GM23338 (cell line): ENCODE measurements around the gene COPB1. TPM values are rescaled to one million over a fixed set of nuclear protein-coding genes. Genes with fewer than 3 reads are reported as not detected.

Source experiments
- ATAC-seq: fragments of 200-7000 bp; cut with Tn5 transposase; 3 replicates; pipeline ENCODE4 v1.9.1; 2020
- DNase-seq: peaks from one replicate; pipeline ENCODE4 v3.0.0-alpha.2; 2015; ENCODE audit warnings: low spot score
- H2AFZ ChIP-seq: fragments of 200-600 bp; sonication (generic); 2 replicates; pipeline ENCODE4 v1.8.0; 2016; ENCODE audit warnings: antibody characterized with exemption, mild to moderate bottlenecking, moderate library complexity
- H3F3A ChIP-seq: fragments of 200-600 bp; sonication (generic); replicated peaks from 2 replicates; pipeline ENCODE4 v1.8.0; 2017; ENCODE audit warnings: antibody characterized with exemption, mixed run types, low read depth
- H3K27ac ChIP-seq: fragments of 200-600 bp; sonication (generic); 2 replicates; pipeline ENCODE4 v1.6.1; 2016; ENCODE audit warnings: low read depth
- H3K27me3 ChIP-seq: fragments of 200-600 bp; sonication (generic); 2 replicates; pipeline ENCODE4 v1.8.0; 2016; ENCODE audit warnings: mild to moderate bottlenecking, mixed run types, moderate library complexity; ENCODE audit not compliant: insufficient read depth
- H3K36me3 ChIP-seq: fragments of 200-600 bp; sonication (generic); 2 replicates; pipeline ENCODE4 v1.8.0; 2016; ENCODE audit warnings: mild to moderate bottlenecking; ENCODE audit not compliant: insufficient read depth
- H3K4me1 ChIP-seq: fragments of 200-600 bp; sonication (generic); 2 replicates; pipeline ENCODE4 v1.8.0; 2016; ENCODE audit warnings: mild to moderate bottlenecking, moderate library complexity; ENCODE audit not compliant: insufficient read depth
- H3K4me2 ChIP-seq: fragments of 200-600 bp; sonication (generic); 2 replicates; pipeline ENCODE4 v1.7.1; 2017; ENCODE audit warnings: mixed run types
- H3K4me3 ChIP-seq: fragments of 200-600 bp; sonication (generic); 2 replicates; pipeline ENCODE4 v1.6.1; 2016; ENCODE audit warnings: mixed run types
- H3K79me2 ChIP-seq: fragments of 200-600 bp; sonication (generic); replicated peaks from 2 replicates; pipeline ENCODE4 v1.8.0; 2017; ENCODE audit warnings: mild to moderate bottlenecking; ENCODE audit not compliant: insufficient read depth
- H3K9me2 ChIP-seq: fragments of 200-600 bp; sonication (generic); 2 replicates; pipeline ENCODE4 v1.8.0; 2017; ENCODE audit not compliant: insufficient read depth
- H4K20me1 ChIP-seq: fragments of 200-600 bp; sonication (generic); replicated peaks from 2 replicates; pipeline ENCODE4 v1.8.0; 2017; ENCODE audit warnings: mild to moderate bottlenecking; ENCODE audit not compliant: insufficient read depth
- H3K27ac Mint-ChIP-seq: 2 replicates; pipeline ENCODE4 v1.8.0; 2020; ENCODE audit warnings: inconsistent platforms, mild to moderate bottlenecking, moderate library complexity, mixed read lengths
- H3K27me3 Mint-ChIP-seq: 3 replicates; pipeline ENCODE4 v1.8.0; 2022; ENCODE audit warnings: low read depth, mild to moderate bottlenecking, moderate library complexity, mixed read lengths, inconsistent platforms; ENCODE audit not compliant: insufficient read depth, poor library complexity
- H3K36me3 Mint-ChIP-seq: 3 replicates; pipeline ENCODE4 v1.8.0; 2021; ENCODE audit warnings: low read depth, mild to moderate bottlenecking, inconsistent platforms, moderate library complexity, mixed read lengths
- H3K4me1 Mint-ChIP-seq: 3 replicates; pipeline ENCODE4 v1.8.0; 2020; ENCODE audit warnings: mild to moderate bottlenecking, inconsistent platforms, mixed read lengths
- H3K4me3 Mint-ChIP-seq: 3 replicates; pipeline ENCODE4 v1.8.0; 2021; ENCODE audit warnings: moderate library complexity, mild to moderate bottlenecking, inconsistent platforms, mixed read lengths
- H3K9me3 Mint-ChIP-seq: 3 replicates; pipeline ENCODE4 v1.8.0; 2020; ENCODE audit warnings: moderate library complexity, mild to moderate bottlenecking, inconsistent platforms, mixed read lengths
- CREB1 ChIP-seq: fragments of 250-450 bp; sonication (Bioruptor Pico); IDR thresholded peaks from 2 replicates; pipeline ENCODE4 v1.5.0; 2020; ENCODE audit warnings: low read depth, mild to moderate bottlenecking, moderate library complexity
- CTCF ChIP-seq, 2 experiments: fragments of 200-600 bp in 1 of 2; sonication (generic) in 1 of 2; conservative IDR thresholded peaks; 2 replicates each; pipeline versions ENCODE4 v1.5.1 to v1.6.1; 2016 to 2017; ENCODE audit warnings: antibody characterized with exemption in 2 of 2, low read depth in 2 of 2, mild to moderate bottlenecking in 2 of 2, moderate library complexity in 1 of 2
- ETS1 ChIP-seq: IDR thresholded peaks from 2 replicates; pipeline ENCODE4 v1.6.1; 2016; ENCODE audit warnings: antibody characterized with exemption
- EZH2 ChIP-seq: fragments of 200-600 bp; sonication (generic); IDR thresholded peaks from one replicate; pipeline ENCODE4 v1.8.0; 2017; ENCODE audit warnings: antibody characterized with exemption, mild to moderate bottlenecking, low read depth; ENCODE audit not compliant: unreplicated experiment
- EZH2phosphoT487 ChIP-seq: fragments of 200-600 bp; sonication (generic); IDR thresholded peaks from one replicate; pipeline ENCODE4 v1.8.1; 2018; ENCODE audit warnings: antibody characterized with exemption; ENCODE audit not compliant: unreplicated experiment
- JUNB ChIP-seq: IDR thresholded peaks from one replicate; pipeline ENCODE4 v1.6.1; 2016; ENCODE audit warnings: antibody characterized with exemption; ENCODE audit not compliant: unreplicated experiment
- NANOG ChIP-seq: IDR thresholded peaks from 2 replicates; pipeline ENCODE4 v1.6.1; 2016; ENCODE audit warnings: antibody characterized with exemption, borderline replicate concordance
- POLR2AphosphoS5 ChIP-seq: IDR thresholded peaks from 2 replicates; pipeline ENCODE4 v1.6.1; 2016; ENCODE audit warnings: antibody characterized with exemption, low read depth
- REST ChIP-seq: IDR thresholded peaks from one replicate; pipeline ENCODE4 v1.6.1; 2018; ENCODE audit warnings: antibody characterized with exemption; ENCODE audit not compliant: unreplicated experiment
- STAT1 ChIP-seq: IDR thresholded peaks from one replicate; pipeline ENCODE4 v1.6.1; 2016; ENCODE audit warnings: antibody characterized with exemption; ENCODE audit not compliant: unreplicated experiment
- ZNF114 ChIP-seq: fragments of 250-450 bp; sonication (Bioruptor Pico); IDR thresholded peaks from 2 replicates; pipeline ENCODE4 v1.5.0; 2020; ENCODE audit warnings: mild to moderate bottlenecking, moderate library complexity
- ZNF331 ChIP-seq: fragments of 250-450 bp; sonication (Bioruptor Pico); IDR thresholded peaks from 2 replicates; pipeline ENCODE4 v1.5.0; 2020; ENCODE audit warnings: low read depth, mild to moderate bottlenecking, moderate library complexity
- ZNF462 ChIP-seq: fragments of 250-450 bp; sonication (Bioruptor Pico); IDR thresholded peaks from 2 replicates; pipeline ENCODE4 v1.5.0; 2020; ENCODE audit warnings: mild to moderate bottlenecking, moderate library complexity
- polyA plus RNA-seq: library from polyadenylated mRNA; unstranded; fragments of >200 nt; fragmentation: Nextera tagmentation; extraction: Ambion mirVana; gene quantifications from 2 replicates; pipeline ENCODE4 v1.2.1, GENCODE V29; 2016
- total RNA-seq: library from RNA; depleted of rRNA; stranded (reverse); fragments of >200 nt; shearing (Covaris generic); gene quantifications from 2 replicates; pipeline ENCODE4 v1.2.3, GENCODE V29; 2014

The COPB1 gene
- total and polyA plus RNA-seq, 2 experiments from 2014 or later, result 42.3 to 104 TPM

GRCh38 chr11:14425621-14426020 lies 74.0 kb downstream of the COPB1 start:
- no peaks in the 10 kb centered on the region for H3K36me3 Mint-ChIP-seq
- no peak overlapping the region for H3K27ac Mint-ChIP-seq
- Histone ChIP-seq H2AFZ (peak overlapping the region; percentile 15; the same call in 1 of the 2 replicates), H3K4me3 (no peak overlapping the region), H3K36me3 (no peaks in the 10 kb centered on the region), H3K4me1 (peaks cover 18% of the 10 kb centered on the region), H3K9me2 (no peaks in the 10 kb centered on the region), H4K20me1 (no peaks in the 10 kb centered on the region), H3K27me3 (no peaks in the 10 kb centered on the region), H3K27ac (no peak overlapping the region; the same call in 1 of the 2 replicates), H3K79me2 (no peaks in the 10 kb centered on the region), H3F3A (no peaks in the 10 kb centered on the region), H3K4me2 (no peak overlapping the region)
- ATAC-seq, result no peak
- H3K9me3 Mint-ChIP-seq, result no peaks in the 10 kb centered on the region
- no peaks in the 10 kb centered on the region for H3K27me3 Mint-ChIP-seq
- TF ChIP-seq CREB1 (CRISPR knock-in tag) (no peak), STAT1 (no peak), EZH2phosphoT487 (no peak), ZNF331 (CRISPR knock-in tag) (no peak), ETS1 (no peak), POLR2AphosphoS5 (no peak), CTCF (conservative IDR thresholded peaks at IDR 0.05; ENCODE audit: low read depth in 2 of 2) (no peak), JUNB (no peak), EZH2 (no peak), ZNF114 (CRISPR knock-in tag) (no peak), NANOG (no peak), ZNF462 (CRISPR knock-in tag) (no peak), REST (no peak)
- H3K4me3 Mint-ChIP-seq, result no peak overlapping the region
- H3K4me1 Mint-ChIP-seq, result peaks cover 7% of the 10 kb centered on the region
- DNase-seq, result no peak
